Neural progenitor cell (in vitro differentiated cells): ENCODE data around the gene GPR61. TPM values are rescaled to one million over a fixed set of nuclear protein-coding genes. Genes with fewer than 3 reads are reported as not detected.

Experiments used
- DNase-seq: peaks from one replicate; pipeline ENCODE4 v3.0.0-alpha.2; 2016; ENCODE audit warnings: low spot score
- H2AFZ ChIP-seq: fragments of 200-600 bp; sonication (generic); replicated peaks from 2 replicates; pipeline ENCODE4 v1.6.1; 2016; ENCODE audit warnings: antibody characterized with exemption
- H3F3A ChIP-seq: fragments of 200-600 bp; sonication (generic); 2 replicates; pipeline ENCODE4 v1.6.1; 2016; ENCODE audit warnings: antibody characterized with exemption, low read depth
- H3K27ac ChIP-seq: fragments of 200-600 bp; sonication (generic); 2 replicates; pipeline ENCODE4 v1.5.1; 2016; ENCODE audit warnings: mild to moderate bottlenecking
- H3K27me3 ChIP-seq: fragments of 200-600 bp; sonication (generic); 2 replicates; pipeline ENCODE4 v1.6.1; 2016; ENCODE audit warnings: mild to moderate bottlenecking, moderate library complexity
- H3K36me3 ChIP-seq: fragments of 200-600 bp; sonication (generic); 2 replicates; pipeline ENCODE4 v1.5.1; 2016
- H3K4me1 ChIP-seq: fragments of 200-600 bp; sonication (generic); 2 replicates; pipeline ENCODE4 v1.6.1; 2016; ENCODE audit warnings: mixed run types
- H3K4me2 ChIP-seq: fragments of 200-600 bp; sonication (generic); 2 replicates; pipeline ENCODE4 v1.6.1; 2016
- H3K4me3 ChIP-seq: fragments of 200-600 bp; sonication (generic); 2 replicates; pipeline ENCODE4 v1.5.1; 2016
- H3K79me2 ChIP-seq: fragments of 200-600 bp; sonication (generic); 2 replicates; pipeline ENCODE4 v1.6.1; 2016; ENCODE audit warnings: low read depth
- H3K9ac ChIP-seq: fragments of 200-600 bp; sonication (generic); 2 replicates; pipeline ENCODE4 v1.6.1; 2016
- H3K9me3 ChIP-seq: fragments of 200-600 bp; sonication (generic); 2 replicates; pipeline ENCODE4 v1.5.1; 2016; ENCODE audit warnings: low read depth
- H4K20me1 ChIP-seq: fragments of 200-600 bp; sonication (generic); 2 replicates; pipeline ENCODE4 v1.6.1; 2016; ENCODE audit warnings: low read depth
- H3K27ac Mint-ChIP-seq: 3 replicates; pipeline ENCODE4 v1.8.0; 2021; ENCODE audit warnings: mixed read lengths
- H3K27me3 Mint-ChIP-seq: 2 replicates; pipeline ENCODE4 v1.8.0; 2022; ENCODE audit warnings: low read depth, mild to moderate bottlenecking, inconsistent platforms, moderate library complexity, mixed read lengths; ENCODE audit not compliant: insufficient read depth
- H3K36me3 Mint-ChIP-seq: 3 replicates; pipeline ENCODE4 v1.8.0; 2021; ENCODE audit warnings: mixed read lengths
- H3K4me1 Mint-ChIP-seq: 3 replicates; pipeline ENCODE4 v1.8.0; 2021; ENCODE audit warnings: mixed read lengths
- H3K4me3 Mint-ChIP-seq: 3 replicates; pipeline ENCODE4 v1.8.0; 2021; ENCODE audit warnings: mild to moderate bottlenecking, moderate library complexity, mixed read lengths
- H3K9me3 Mint-ChIP-seq: 3 replicates; pipeline ENCODE4 v1.8.0; 2020; ENCODE audit warnings: mixed read lengths
- CTCF ChIP-seq: fragments of 200-600 bp; sonication (generic); IDR thresholded peaks from 2 replicates; pipeline ENCODE4 v1.5.1; 2017; ENCODE audit warnings: antibody characterized with exemption, mild to moderate bottlenecking
- EZH2 ChIP-seq: fragments of 200-600 bp; sonication (generic); IDR thresholded peaks from 2 replicates; pipeline ENCODE4 v1.6.1; 2017; ENCODE audit warnings: antibody characterized with exemption, mild to moderate bottlenecking, moderate library complexity
- EZH2phosphoT487 ChIP-seq: fragments of 200-600 bp; sonication (generic); IDR thresholded peaks from 2 replicates; pipeline ENCODE4 v1.6.1; 2017; ENCODE audit warnings: antibody characterized with exemption
- total RNA-seq: library from RNA; depleted of rRNA; stranded (reverse); fragments of >200 nt; gene quantifications from 2 replicates; pipeline ENCODE4 v1.2.3, GENCODE V29; 2015; ENCODE audit warnings: low replicate concordance

GPR61 gene
- total RNA-seq, 1 donor from 2014 or later: 0.71 TPM

GRCh38 chr1:109527846-109528695 is 11.6 kb upstream of the GPR61 start:
- H3K4me1 Mint-ChIP-seq: peaks cover 27% of the 10 kb centered on the region
- TF ChIP-seq CTCF (no peak), EZH2 (no peak), EZH2phosphoT487 (no peak)
- no peaks in the 10 kb centered on the region for H4K20me1 ChIP-seq
- H3K9me3 ChIP-seq: no peaks in the 10 kb centered on the region
- H3K4me3 Mint-ChIP-seq: no peak overlapping the region
- H3K9ac ChIP-seq: no peak overlapping the region
- H3K79me2 ChIP-seq: no peaks in the 10 kb centered on the region
- no peak overlapping the region for H2AFZ ChIP-seq
- peaks cover 5% of the 10 kb centered on the region for H3F3A ChIP-seq
- H3K27ac ChIP-seq: no peak overlapping the region
- peaks cover 15% of the 10 kb centered on the region for H3K4me1 ChIP-seq
- peak overlapping the region; percentile 4 for H3K27ac Mint-ChIP-seq
- peaks cover 7% of the 10 kb centered on the region for H3K27me3 Mint-ChIP-seq
- H3K9me3 Mint-ChIP-seq: no peaks in the 10 kb centered on the region
- H3K27me3 ChIP-seq: peaks cover 4% of the 10 kb centered on the region
- H3K36me3 Mint-ChIP-seq: no peaks in the 10 kb centered on the region
- no peak for DNase-seq
- no peak overlapping the region for H3K4me3 ChIP-seq
- no peak overlapping the region for H3K4me2 ChIP-seq
- H3K36me3 ChIP-seq: no peaks in the 10 kb centered on the region

GRCh38 chr1:109528712-109529111 is 11.0 kb upstream of the GPR61 start:
- H3K4me3 ChIP-seq: no peak overlapping the region
- H4K20me1 ChIP-seq: no peaks in the 10 kb centered on the region
- no peak overlapping the region for H3K4me2 ChIP-seq
- H3K27me3 ChIP-seq: peaks cover 4% of the 10 kb centered on the region
- no peaks in the 10 kb centered on the region for H3K36me3 ChIP-seq
- peaks cover 15% of the 10 kb centered on the region for H3K4me1 ChIP-seq
- peaks cover 5% of the 10 kb centered on the region for H3F3A ChIP-seq
- no peaks in the 10 kb centered on the region for H3K9me3 ChIP-seq
- TF ChIP-seq EZH2phosphoT487: no peak
- TF ChIP-seq CTCF: no peak
- no peak for TF ChIP-seq EZH2
- Mint-ChIP-seq H3K4me1 (peaks cover 30% of the 10 kb centered on the region), H3K4me3 (no peak overlapping the region), H3K27me3 (peaks cover 7% of the 10 kb centered on the region), H3K27ac (no peak overlapping the region), H3K9me3 (no peaks in the 10 kb centered on the region), H3K36me3 (no peaks in the 10 kb centered on the region)
- H2AFZ ChIP-seq: no peak overlapping the region
- DNase-seq: no peak
- H3K27ac ChIP-seq: no peak overlapping the region
- no peaks in the 10 kb centered on the region for H3K79me2 ChIP-seq
- no peak overlapping the region for H3K9ac ChIP-seq

- H3K9ac ChIP-seq: no peak overlapping the region
- H4K20me1 ChIP-seq: no peaks in the 10 kb centered on the region
- peak overlapping the region; percentile 45 for H3K4me2 ChIP-seq
- H3K4me1 ChIP-seq: peaks cover 15% of the 10 kb centered on the region
- Mint-ChIP-seq H3K4me3 (no peak overlapping the region), H3K4me1 (peaks cover 30% of the 10 kb centered on the region), H3K27me3 (peaks cover 7% of the 10 kb centered on the region), H3K9me3 (no peaks in the 10 kb centered on the region), H3K27ac (no peak overlapping the region), H3K36me3 (no peaks in the 10 kb centered on the region)
- no peaks in the 10 kb centered on the region for H3K36me3 ChIP-seq
- H3F3A ChIP-seq: peaks cover 5% of the 10 kb centered on the region
- no peak for DNase-seq
- H2AFZ ChIP-seq: peak overlapping the region; percentile 64
- H3K9me3 ChIP-seq: no peaks in the 10 kb centered on the region
- no peaks in the 10 kb centered on the region for H3K27me3 ChIP-seq
- H3K4me3 ChIP-seq: no peak overlapping the region
- no peaks in the 10 kb centered on the region for H3K79me2 ChIP-seq
- no peak overlapping the region for H3K27ac ChIP-seq
- TF ChIP-seq EZH2 (no peak), EZH2phosphoT487 (no peak), CTCF (no peak)
Measured at GRCh38 chr1:109529881-109530456, 9.7 kb upstream of the GPR61 start.
